Stimulated activated CD4-positive, alpha-beta T cell treated with anti-CD3 and anti-CD28 coated beads, TNF-alpha, amount 100 ng/mL, for 48 hours (primary cell): ENCODE results near the gene CCDC88C.

Experiments used
- DNase-seq, 3 donors: peaks; one replicate each; pipeline ENCODE4 v3.0.0-alpha.2; 2020; ENCODE audit warnings: low read depth in 3 of 3

CCDC88C gene

GRCh38 chr14:91307652-91308051 lies 110.0 kb downstream of the CCDC88C start:
- DNase-seq: no peak

GRCh38 chr14:91307046-91307445 lies 110.6 kb downstream of the CCDC88C start:
- DNase-seq: no peak

GRCh38 chr14:91306547-91306946 lies 111.1 kb downstream of the CCDC88C start:
- DNase-seq: no peak

- DNase-seq: no peak
Observed at GRCh38 chr14:91305650-91306431, 111.8 kb downstream of the CCDC88C start.

- DNase-seq: no peak
Observed at GRCh38 chr14:91303924-91304229, 113.7 kb downstream of the CCDC88C start.

GRCh38 chr14:91303091-91303923 lies 114.3 kb downstream of the CCDC88C start:
- DNase-seq: peak; percentile 56 to 93 (median 86)

GRCh38 chr14:91302391-91302790 lies 115.2 kb downstream of the CCDC88C start:
- DNase-seq: peak in 1 of 3 donors; percentile 46

GRCh38 chr14:91300957-91301356 lies 116.7 kb downstream of the CCDC88C start:
- DNase-seq: no peak

- no peak for DNase-seq
Observed at GRCh38 chr14:91300283-91300895, 117.2 kb downstream of the CCDC88C start.

GRCh38 chr14:91299121-91300115 lies 118.2 kb downstream of the CCDC88C start:
- DNase-seq: peak in 1 of 3 donors; percentile 48

- no peak for DNase-seq
Observed at GRCh38 chr14:91298576-91298975, 119.0 kb downstream of the CCDC88C start.

- no peak for DNase-seq
Observed at GRCh38 chr14:91297081-91297711, 120.4 kb downstream of the CCDC88C start.

- no peak for DNase-seq
Observed at GRCh38 chr14:91295851-91296796, 121.5 kb downstream of the CCDC88C start.

GRCh38 chr14:91295276-91295845 lies 122.3 kb downstream of the CCDC88C start:
- DNase-seq: no peak

GRCh38 chr14:91294153-91294552 lies 123.5 kb downstream of the CCDC88C start:
- no peak for DNase-seq

- DNase-seq: no peak
Observed at GRCh38 chr14:91293281-91293680, 124.3 kb downstream of the CCDC88C start.

- DNase-seq: no peak
Observed at GRCh38 chr14:91292491-91292890, 125.1 kb downstream of the CCDC88C start.

GRCh38 chr14:91291786-91292405 lies 125.7 kb downstream of the CCDC88C start:
- DNase-seq: no peak

GRCh38 chr14:91290986-91291385 lies 126.6 kb downstream of the CCDC88C start:
- no peak for DNase-seq
